Erythroblast (primary cell): ENCODE data around the gene DNTTIP2.

Experiments
- GATA1 ChIP-seq: IDR thresholded peaks from 2 replicates; pipeline ENCODE4 v1.6.1; 2011; ENCODE audit warnings: low read depth, mild to moderate bottlenecking, control low read depth, low read length, moderate library complexity
- POLR2A ChIP-seq: IDR thresholded peaks from 2 replicates; pipeline ENCODE4 v1.6.1; 2011; ENCODE audit warnings: mild to moderate bottlenecking, low read length

DNA sequence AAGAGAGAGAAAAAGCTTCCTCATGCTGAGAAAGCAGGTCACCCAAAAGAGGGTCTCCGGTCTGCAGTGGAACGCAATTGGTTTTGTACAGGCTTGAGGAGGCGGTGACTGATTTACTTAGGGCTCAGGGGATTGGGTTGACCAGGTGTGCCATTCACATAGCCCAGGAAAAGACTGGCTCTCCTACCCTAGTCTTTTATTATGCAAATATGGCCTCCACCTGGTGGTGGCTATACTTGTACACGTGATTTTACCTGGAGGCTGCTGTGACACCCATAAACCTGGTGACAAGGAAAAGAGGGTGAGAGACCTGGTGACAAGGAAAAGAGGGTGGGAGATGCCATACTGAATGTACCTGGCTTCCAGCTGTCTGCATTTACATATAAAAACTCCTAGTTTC, 49.9 kb downstream of the DNTTIP2 start:
- TF ChIP-seq POLR2A: no peak
- TF ChIP-seq GATA1: no peak
